ENCODE measurements around the gene AADAC. TPM values are rescaled to one million over a fixed set of nuclear protein-coding genes. Genes with fewer than 3 reads are reported as not detected.
"Not testable (repeated sequence)": the region's sequence is repeated elsewhere in the genome, so short reads cannot be mapped to it uniquely, and the experiment has no call there.

AADAC gene, protein sequence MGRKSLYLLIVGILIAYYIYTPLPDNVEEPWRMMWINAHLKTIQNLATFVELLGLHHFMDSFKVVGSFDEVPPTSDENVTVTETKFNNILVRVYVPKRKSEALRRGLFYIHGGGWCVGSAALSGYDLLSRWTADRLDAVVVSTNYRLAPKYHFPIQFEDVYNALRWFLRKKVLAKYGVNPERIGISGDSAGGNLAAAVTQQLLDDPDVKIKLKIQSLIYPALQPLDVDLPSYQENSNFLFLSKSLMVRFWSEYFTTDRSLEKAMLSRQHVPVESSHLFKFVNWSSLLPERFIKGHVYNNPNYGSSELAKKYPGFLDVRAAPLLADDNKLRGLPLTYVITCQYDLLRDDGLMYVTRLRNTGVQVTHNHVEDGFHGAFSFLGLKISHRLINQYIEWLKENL
- not detected for total RNA-seq
- total RNA-seq (2013) = not detected

GRCh38 chr3:151813799-151814198, at the start of gene AADAC:
TSS of gene AADAC (plus strand) at chr3:151814116. CDS start at chr3:151814163, 47 bp downstream.
- Mint-ChIP-seq H3K36me3 (no peaks in the 10 kb centered on the region), H3K9me3 (no peaks in the 10 kb centered on the region), H3K4me1 (no peaks in the 10 kb centered on the region), H3K4me3 (no peak within 1 kb of the TSS), H3K27ac (no peak within 1 kb of the TSS), H3K27me3 (ENCODE audit: low read depth in 2 of 2) (peaks cover 0 to 3% of the 10 kb centered on the region in 2 donors)
- TF ChIP-seq CTCF (IDR thresholded peaks at IDR 0.05) = no peak
- H3K4me3 ChIP-seq (ENCODE audit: low read length) = no peak within 1 kb of the TSS
- H3K4me1 ChIP-seq (ENCODE audit: control insufficient read depth, insufficient read depth, low read length) = no peaks in the 10 kb centered on the region
- H3K9me3 ChIP-seq (ENCODE audit: control insufficient read depth, insufficient read depth, low read length) = peaks cover 10% of the 10 kb centered on the region
- no peak for ATAC-seq
- no peak for DNase-seq
- H3K27ac ChIP-seq (ENCODE audit: low read length) = no peak within 1 kb of the TSS
- H3K36me3 ChIP-seq (ENCODE audit: control insufficient read depth, insufficient read depth, low read length) = no peaks in the 10 kb centered on the region
- intact Hi-C loops (cut with micrococcal nuclease) = no loop called here
- WGBS (ENCODE audit: insufficient coverage) = 79% methylated on average over 3 of the region's 4 CpGs
- no peaks in the 10 kb centered on the region for H3K27me3 ChIP-seq (ENCODE audit: control insufficient read depth, insufficient read depth, low read length)

GRCh38 chr3:151764699-151765098, 49.2 kb upstream of the AADAC start:
- H3K4me1 Mint-ChIP-seq; H3K4me3 Mint-ChIP-seq; H3K4me3 ChIP-seq (ENCODE audit: low read length); H3K27me3 Mint-ChIP-seq (ENCODE audit: low read depth in 2 of 2); H3K36me3 ChIP-seq (ENCODE audit: control insufficient read depth, insufficient read depth, low read length); H3K27ac Mint-ChIP-seq; intact Hi-C loops (cut with micrococcal nuclease); H3K9me3 Mint-ChIP-seq; DNase-seq; H3K36me3 Mint-ChIP-seq; H3K9me3 ChIP-seq (ENCODE audit: control insufficient read depth, insufficient read depth, low read length); H3K4me1 ChIP-seq (ENCODE audit: control insufficient read depth, insufficient read depth, low read length); H3K27ac ChIP-seq (ENCODE audit: low read length); H3K27me3 ChIP-seq (ENCODE audit: control insufficient read depth, insufficient read depth, low read length); ATAC-seq: not testable (repeated sequence)
- no CpG with 5 or more reads among the region's 1 CpG for WGBS (ENCODE audit: insufficient coverage)

DNA sequence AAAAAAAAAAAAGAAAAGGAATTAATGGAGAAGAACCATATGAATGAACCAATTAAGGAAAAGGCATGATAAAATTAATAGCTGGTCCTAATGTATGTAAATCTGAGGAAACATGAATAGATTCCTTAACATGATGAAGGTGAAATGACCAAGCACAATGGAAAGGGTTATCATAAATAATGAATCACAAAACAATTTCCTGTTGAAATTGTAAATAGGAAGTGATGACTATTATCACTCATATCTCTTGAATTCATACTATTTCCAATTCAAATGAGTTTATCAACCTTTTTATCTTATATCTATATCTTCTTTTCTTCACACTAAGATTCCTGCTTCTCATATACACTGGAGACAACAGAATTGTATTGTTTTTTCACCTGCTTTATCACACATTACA, 48.2 kb upstream of the AADAC start:
- Histone ChIP-seq H3K27me3 (ENCODE audit: control insufficient read depth, insufficient read depth, low read length) (no peaks in the 10 kb centered on the region), H3K4me3 (ENCODE audit: low read length) (no peak overlapping the region), H3K27ac (ENCODE audit: low read length) (no peak overlapping the region), H3K9me3 (ENCODE audit: control insufficient read depth, insufficient read depth, low read length) (no peaks in the 10 kb centered on the region), H3K36me3 (ENCODE audit: control insufficient read depth, insufficient read depth, low read length) (no peaks in the 10 kb centered on the region), H3K4me1 (ENCODE audit: control insufficient read depth, insufficient read depth, low read length) (no peaks in the 10 kb centered on the region)
- ATAC-seq = no peak
- Mint-ChIP-seq H3K27me3 (ENCODE audit: low read depth in 2 of 2) (peaks cover 0 to 7% of the 10 kb centered on the region in 2 donors), H3K27ac (no peak overlapping the region), H3K36me3 (no peaks in the 10 kb centered on the region), H3K4me3 (no peak overlapping the region), H3K9me3 (peaks cover 0 to 2% of the 10 kb centered on the region in 2 donors), H3K4me1 (no peaks in the 10 kb centered on the region)
- no peak for TF ChIP-seq CTCF (IDR thresholded peaks at IDR 0.05)
- intact Hi-C loops (cut with micrococcal nuclease) = no loop called here
- no peak for DNase-seq

DNA sequence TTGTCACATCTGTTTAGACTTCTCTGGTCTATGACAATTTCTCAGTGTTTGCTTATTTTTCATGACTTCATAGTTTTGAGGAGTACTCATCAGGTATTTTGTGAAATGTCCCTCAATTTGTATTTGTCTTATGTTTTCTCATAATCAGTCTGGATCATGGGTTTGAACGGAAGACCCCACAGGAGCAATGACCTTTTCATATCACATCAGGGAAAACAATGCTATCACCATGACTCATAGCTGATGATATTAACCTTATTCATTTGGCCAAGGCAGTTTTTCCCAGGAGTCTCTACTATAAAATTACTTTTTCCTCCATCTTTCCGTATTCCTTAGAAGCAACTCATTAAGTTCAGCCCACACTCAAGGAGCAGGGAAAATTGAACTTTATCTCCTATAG, 47.5 kb upstream of the AADAC start:
- Mint-ChIP-seq H3K9me3 (peaks cover 0 to 2% of the 10 kb centered on the region in 2 donors), H3K4me3 (no peak overlapping the region), H3K27ac (no peak overlapping the region), H3K4me1 (no peaks in the 10 kb centered on the region), H3K27me3 (ENCODE audit: low read depth in 2 of 2) (peaks cover 0 to 7% of the 10 kb centered on the region in 2 donors), H3K36me3 (no peaks in the 10 kb centered on the region)
- WGBS (ENCODE audit: insufficient coverage) = 87% methylated on average over 2 of the region's 2 CpGs
- ATAC-seq (no peak), DNase-seq (no peak)
- no peak overlapping the region for H3K4me3 ChIP-seq (ENCODE audit: low read length)
- no peaks in the 10 kb centered on the region for H3K27me3 ChIP-seq (ENCODE audit: control insufficient read depth, insufficient read depth, low read length)
- no peak overlapping the region for H3K27ac ChIP-seq (ENCODE audit: low read length)
- no peaks in the 10 kb centered on the region for H3K4me1 ChIP-seq (ENCODE audit: control insufficient read depth, insufficient read depth, low read length)
- TF ChIP-seq CTCF (IDR thresholded peaks at IDR 0.05) = no peak
- H3K36me3 ChIP-seq (ENCODE audit: control insufficient read depth, insufficient read depth, low read length) = no peaks in the 10 kb centered on the region
- no peaks in the 10 kb centered on the region for H3K9me3 ChIP-seq (ENCODE audit: control insufficient read depth, insufficient read depth, low read length)
- intact Hi-C loops (cut with micrococcal nuclease) = no loop called here

Measured in natural killer cell (primary cell).